Thoracic aorta (tissue), 2 donors: ENCODE results near the gene CTCFL. TPM values are rescaled to one million over a fixed set of nuclear protein-coding genes. Genes with fewer than 3 reads are reported as not detected.

Experiments
- ATAC-seq: fragments of 150-250 bp; one replicate; pipeline ENCODE4 v1.8.0; 2017; ENCODE audit warnings: low read depth; ENCODE audit not compliant: insufficient number of reproducible peaks, low FRiP score
- DNase-seq: peaks from one replicate; pipeline ENCODE4 v3.0.0-alpha.2; 2020; ENCODE audit warnings: low spot score
- H3K27ac ChIP-seq, 2 donors: fragments of 200-600 bp; sonication (generic); 1 replicate in 1 of 2; 2 replicates in 1 of 2; pipeline ENCODE4 v1.5.1; 2016; ENCODE audit warnings: mild to moderate bottlenecking in 2 of 2, moderate library complexity in 2 of 2
- H3K27me3 ChIP-seq: fragments of 200-600 bp; sonication (generic); replicated peaks from 2 replicates; pipeline ENCODE4 v1.6.0; 2016; ENCODE audit warnings: mild to moderate bottlenecking; ENCODE audit not compliant: insufficient read depth
- H3K36me3 ChIP-seq: fragments of 200-600 bp; sonication (generic); one replicate; pipeline ENCODE4 v1.5.1; 2016
- H3K4me1 ChIP-seq, 2 donors: fragments of 200-600 bp; sonication (generic); 1 replicate in 1 of 2; 2 replicates in 1 of 2; pipeline versions ENCODE4 v1.5.1 to v1.6.0; 2016; ENCODE audit warnings: low read depth in 2 of 2, mild to moderate bottlenecking in 1 of 2; ENCODE audit not compliant: control insufficient read depth in 1 of 2
- H3K4me3 ChIP-seq: fragments of 200-600 bp; sonication (generic); 2 replicates; pipeline ENCODE4 v1.5.1; 2016; ENCODE audit warnings: mild to moderate bottlenecking
- H3K9me3 ChIP-seq: fragments of 200-600 bp; sonication (generic); 2 replicates; pipeline ENCODE4 v1.5.1; 2016
- total RNA-seq, 2 donors: library from RNA; depleted of rRNA; stranded (reverse); fragments of >200 nt; gene quantifications; one replicate each; pipeline versions ENCODE4 v1.1.0 to v1.2.3, GENCODE V29; 2016
- TF ChIP-seq, protein P1 (sequence below): fragments of 200-600 bp; sonication (generic); IDR thresholded peaks from one replicate; pipeline ENCODE4 v1.5.1; 2019; ENCODE audit warnings: antibody characterized with exemption

Gene CTCFL
- total RNA-seq = not detected

DNA sequence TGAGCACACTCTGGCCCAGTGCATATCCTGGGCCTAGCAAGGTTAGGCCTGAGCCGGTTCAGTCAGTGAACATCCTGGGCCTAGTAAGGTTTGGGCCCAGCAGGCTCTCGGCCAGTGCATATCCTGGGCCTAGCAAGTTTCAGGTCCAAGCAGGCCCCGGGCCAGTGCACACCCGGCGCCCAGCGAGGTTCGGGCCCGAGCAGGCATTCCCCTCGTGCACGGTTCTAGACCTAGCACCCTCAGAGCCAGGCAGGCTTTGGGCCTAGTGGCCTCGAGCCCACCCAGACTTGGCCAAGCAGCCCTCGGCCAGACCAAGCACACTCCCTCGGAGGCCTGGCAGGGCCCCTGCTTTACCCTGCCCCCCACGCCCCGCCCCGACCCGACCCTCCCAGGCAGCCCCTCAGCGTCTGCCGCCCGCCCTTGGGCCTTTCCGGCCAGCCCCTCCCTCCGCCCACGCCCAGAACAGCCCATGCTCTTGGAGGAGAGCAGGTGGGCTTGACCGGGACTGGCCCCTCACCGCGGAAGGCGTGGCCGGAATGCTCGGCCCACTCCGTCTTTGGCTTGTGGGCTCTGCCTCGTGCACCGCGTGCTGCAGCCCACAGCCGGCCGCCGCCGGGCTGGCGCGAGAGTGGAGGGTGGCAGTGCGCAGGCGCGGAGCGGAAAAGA is at the start of gene CTCFL:
Gene CTCFL, minus strand, starts transcription at position 630 of the 666 bp plus-strand sequence. CDS start 935 bp downstream, outside the sequence.
- no peak within 1 kb of the TSS for H3K4me3 ChIP-seq
- H3K4me1 ChIP-seq = no peaks in the 10 kb centered on the region
- DNase-seq (no peak), ATAC-seq (no peak)
- no peaks in the 10 kb centered on the region for H3K27me3 ChIP-seq
- H3K9me3 ChIP-seq = no peaks in the 10 kb centered on the region
- H3K36me3 ChIP-seq = no peaks in the 10 kb centered on the region
- H3K27ac ChIP-seq = no peak within 1 kb of the TSS
- TF ChIP-seq, protein P1, sequence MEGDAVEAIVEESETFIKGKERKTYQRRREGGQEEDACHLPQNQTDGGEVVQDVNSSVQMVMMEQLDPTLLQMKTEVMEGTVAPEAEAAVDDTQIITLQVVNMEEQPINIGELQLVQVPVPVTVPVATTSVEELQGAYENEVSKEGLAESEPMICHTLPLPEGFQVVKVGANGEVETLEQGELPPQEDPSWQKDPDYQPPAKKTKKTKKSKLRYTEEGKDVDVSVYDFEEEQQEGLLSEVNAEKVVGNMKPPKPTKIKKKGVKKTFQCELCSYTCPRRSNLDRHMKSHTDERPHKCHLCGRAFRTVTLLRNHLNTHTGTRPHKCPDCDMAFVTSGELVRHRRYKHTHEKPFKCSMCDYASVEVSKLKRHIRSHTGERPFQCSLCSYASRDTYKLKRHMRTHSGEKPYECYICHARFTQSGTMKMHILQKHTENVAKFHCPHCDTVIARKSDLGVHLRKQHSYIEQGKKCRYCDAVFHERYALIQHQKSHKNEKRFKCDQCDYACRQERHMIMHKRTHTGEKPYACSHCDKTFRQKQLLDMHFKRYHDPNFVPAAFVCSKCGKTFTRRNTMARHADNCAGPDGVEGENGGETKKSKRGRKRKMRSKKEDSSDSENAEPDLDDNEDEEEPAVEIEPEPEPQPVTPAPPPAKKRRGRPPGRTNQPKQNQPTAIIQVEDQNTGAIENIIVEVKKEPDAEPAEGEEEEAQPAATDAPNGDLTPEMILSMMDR = no peak

GRCh38 chr20:57573894-57574293 is 49.0 kb upstream of the CTCFL start:
- DNase-seq = no peak
- no peaks in the 10 kb centered on the region for H3K9me3 ChIP-seq
- H3K27me3 ChIP-seq = no peaks in the 10 kb centered on the region
- no peaks in the 10 kb centered on the region for H3K36me3 ChIP-seq
- ATAC-seq = no peak
- TF ChIP-seq, protein P1 = no peak
- no peak overlapping the region for H3K27ac ChIP-seq
- no peaks in the 10 kb centered on the region for H3K4me1 ChIP-seq
- H3K4me3 ChIP-seq = no peak overlapping the region

GRCh38 chr20:57573242-57573641 is 48.3 kb upstream of the CTCFL start:
- H3K4me3 ChIP-seq = no peak overlapping the region

GRCh38 chr20:57571782-57572416 is 47.0 kb upstream of the CTCFL start:
- no peak for DNase-seq
- no peaks in the 10 kb centered on the region for H3K9me3 ChIP-seq
- TF ChIP-seq, protein P1 = no peak
- no peaks in the 10 kb centered on the region for H3K36me3 ChIP-seq
- H3K27me3 ChIP-seq = no peaks in the 10 kb centered on the region
- H3K4me1 ChIP-seq = no peaks in the 10 kb centered on the region
- H3K4me3 ChIP-seq = no peak overlapping the region
- no peak for ATAC-seq
- no peak overlapping the region for H3K27ac ChIP-seq

More at GRCh38 chr20:57573242-57573641, 48.3 kb upstream of the CTCFL start:
- no peak for DNase-seq
- no peaks in the 10 kb centered on the region for H3K4me1 ChIP-seq
- no peaks in the 10 kb centered on the region for H3K9me3 ChIP-seq
- H3K27me3 ChIP-seq = no peaks in the 10 kb centered on the region
- TF ChIP-seq, protein P1 = no peak
- ATAC-seq = no peak
- no peaks in the 10 kb centered on the region for H3K36me3 ChIP-seq
- no peak overlapping the region for H3K27ac ChIP-seq

DNA sequence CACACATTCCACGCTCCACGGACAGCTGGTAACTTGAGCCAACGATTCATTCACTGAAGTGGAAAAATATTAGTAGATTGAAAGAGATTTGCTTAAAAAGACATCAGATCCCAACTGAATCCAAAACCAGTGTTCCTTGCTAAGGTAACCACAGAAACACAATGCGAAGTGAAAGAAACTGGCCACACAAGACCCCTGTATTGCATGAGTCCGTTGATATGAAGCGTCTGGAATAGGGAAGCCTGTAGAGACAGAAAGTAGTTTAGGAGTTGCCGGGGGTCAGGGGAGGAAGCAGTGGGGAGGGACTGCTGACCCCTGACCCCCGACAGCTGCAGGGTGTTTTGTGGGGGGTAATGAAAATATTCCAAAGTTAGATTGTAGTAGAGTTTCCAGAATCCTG is 46.0 kb upstream of the CTCFL start:
- Histone ChIP-seq H3K27ac (no peak overlapping the region), H3K4me1 (no peaks in the 10 kb centered on the region), H3K36me3 (no peaks in the 10 kb centered on the region), H3K4me3 (no peak overlapping the region), H3K9me3 (no peaks in the 10 kb centered on the region), H3K27me3 (no peaks in the 10 kb centered on the region)
- ATAC-seq = no peak
- TF ChIP-seq, protein P1 = no peak
- DNase-seq = no peak
